HFFc6 (cell line): Measurements from ENCODE around the gene TUBA4B. TPM values are rescaled to one million over a fixed set of nuclear protein-coding genes. Genes with fewer than 3 reads are reported as not detected.

ENCODE experiments used
- DNase-seq: peaks from one replicate; pipeline ENCODE4 v3.0.0-alpha.2; 2018
- H3K27ac Mint-ChIP-seq: 2 replicates; pipeline ENCODE4 v1.8.0; 2020; ENCODE audit warnings: mild to moderate bottlenecking, mixed read lengths
- H3K27me3 Mint-ChIP-seq: 2 replicates; pipeline ENCODE4 v1.8.0; 2021; ENCODE audit warnings: mild to moderate bottlenecking, moderate library complexity, mixed read lengths; ENCODE audit not compliant: insufficient read depth
- H3K36me3 Mint-ChIP-seq: 2 replicates; pipeline ENCODE4 v1.8.0; 2021; ENCODE audit warnings: low read depth, mixed read lengths
- H3K4me1 Mint-ChIP-seq: 2 replicates; pipeline ENCODE4 v1.8.0; 2020; ENCODE audit warnings: low read depth, mixed read lengths
- H3K4me3 Mint-ChIP-seq: 2 replicates; pipeline ENCODE4 v1.8.0; 2020; ENCODE audit warnings: mild to moderate bottlenecking, moderate library complexity, mixed read lengths
- H3K9me3 Mint-ChIP-seq: 2 replicates; pipeline ENCODE4 v1.8.0; 2020; ENCODE audit warnings: mild to moderate bottlenecking, mixed read lengths
- CTCF ChIP-seq: fragments of 200-600 bp; sonication (generic); IDR thresholded peaks from 2 replicates; pipeline ENCODE4 v1.5.0; 2021; ENCODE audit warnings: antibody characterized with exemption, mild to moderate bottlenecking
- total RNA-seq, 6 experiments: library from RNA; stranded (reverse); fragmentation: NEBNext Ultra II Directional; extraction: Animal tissue kit (Norgen Biotek cat#: 25700); gene quantifications; 2 replicates in 1 of 6; 3 replicates in 5 of 6; pipeline ENCODE4 v1.2.3, GENCODE V29; 2021

Gene TUBA4B
- total RNA-seq, 6 experiments from 2014 or later: not detected

DNA sequence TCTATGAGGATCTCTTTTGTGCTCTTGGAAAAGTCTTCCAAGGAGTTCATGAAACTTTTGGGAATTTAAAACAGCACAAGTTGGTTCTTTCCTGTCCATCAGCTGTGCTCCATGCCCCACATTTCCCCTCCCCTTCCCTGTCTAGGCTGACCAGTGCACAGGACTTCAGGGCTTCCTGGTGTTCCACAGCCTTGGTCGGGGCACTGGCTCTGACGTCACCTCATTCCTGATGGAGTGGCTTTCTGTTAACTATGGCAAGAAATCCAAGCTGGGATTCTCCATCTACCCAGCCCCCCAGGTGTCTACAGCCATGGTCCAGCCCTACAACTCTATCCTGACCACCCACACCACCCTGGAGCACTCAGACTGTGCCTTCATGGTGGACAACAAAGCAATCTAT is 18.0 kb downstream of the TUBA4B start:
- Mint-ChIP-seq H3K4me1 (peaks cover 31% of the 10 kb centered on the region), H3K4me3 (no peak overlapping the region), H3K9me3 (no peaks in the 10 kb centered on the region), H3K27me3 (peaks cover 9% of the 10 kb centered on the region), H3K27ac (no peak overlapping the region), H3K36me3 (no peaks in the 10 kb centered on the region)
- DNase-seq: no peak
- no peak for TF ChIP-seq CTCF

DNA sequence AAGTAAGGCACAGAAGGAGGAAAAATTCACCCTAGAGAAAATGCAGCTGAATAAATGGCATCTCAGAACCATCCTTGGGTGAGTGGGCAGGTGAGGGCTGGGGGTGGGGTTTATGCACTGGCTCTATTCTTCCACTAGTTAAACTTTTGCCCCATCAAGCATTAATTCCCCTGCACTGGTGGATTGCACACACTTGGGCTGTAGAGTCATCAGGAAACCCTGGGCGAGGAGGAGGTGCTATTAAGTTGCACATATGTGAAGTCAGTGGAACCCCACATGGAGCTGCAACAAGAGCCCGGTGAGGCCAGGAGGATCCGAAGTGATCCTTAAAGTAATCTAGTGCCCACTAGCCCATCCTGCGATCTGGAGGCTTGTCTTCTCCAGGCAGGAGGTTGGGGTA is 19.3 kb downstream of the TUBA4B start:
- no peak for TF ChIP-seq CTCF
- Mint-ChIP-seq H3K9me3 (no peaks in the 10 kb centered on the region), H3K27ac (no peak overlapping the region), H3K4me1 (peaks cover 34% of the 10 kb centered on the region), H3K4me3 (no peak overlapping the region), H3K36me3 (no peaks in the 10 kb centered on the region), H3K27me3 (peaks cover 3% of the 10 kb centered on the region)
- DNase-seq: no peak

GRCh38 chr2:219272995-219273394 is 20.0 kb downstream of the TUBA4B start:
- peaks cover 40% of the 10 kb centered on the region for H3K4me1 Mint-ChIP-seq
- peaks cover 3% of the 10 kb centered on the region for H3K27me3 Mint-ChIP-seq
- no peaks in the 10 kb centered on the region for H3K9me3 Mint-ChIP-seq
- peak; percentile 16 for DNase-seq
- TF ChIP-seq CTCF: no peak
- no peaks in the 10 kb centered on the region for H3K36me3 Mint-ChIP-seq
- no peak overlapping the region for H3K27ac Mint-ChIP-seq
- H3K4me3 Mint-ChIP-seq: no peak overlapping the region

DNA sequence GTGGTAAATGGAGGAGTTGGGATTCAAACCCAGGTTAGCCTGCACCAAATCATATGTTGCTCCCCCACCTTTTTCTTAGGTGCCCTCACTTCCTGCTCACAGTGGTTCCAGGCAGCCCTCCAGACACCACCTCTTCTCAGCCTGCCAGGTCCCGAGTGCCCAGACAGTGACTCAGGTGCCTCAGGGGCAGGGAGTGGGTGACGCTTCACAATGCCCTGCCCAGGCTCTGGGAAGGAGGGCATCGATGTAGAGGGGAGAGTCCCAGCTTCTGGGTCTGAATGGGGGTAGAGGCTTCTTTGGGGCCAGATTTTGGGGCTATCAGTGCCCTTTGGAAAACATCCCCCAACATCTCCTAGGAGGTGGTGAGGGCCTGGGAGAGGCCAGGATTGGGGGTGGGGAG is 20.9 kb downstream of the TUBA4B start:
- Mint-ChIP-seq H3K4me1 (peaks cover 50% of the 10 kb centered on the region), H3K4me3 (peak overlapping the region; percentile 22; the same call in 1 of the 2 replicates), H3K9me3 (no peaks in the 10 kb centered on the region), H3K27ac (peak overlapping the region; percentile 92), H3K36me3 (no peaks in the 10 kb centered on the region), H3K27me3 (peaks cover 4% of the 10 kb centered on the region)
- peak; percentile 51 for DNase-seq
- no peak for TF ChIP-seq CTCF

GRCh38 chr2:219274361-219274921 is 21.4 kb downstream of the TUBA4B start:
- no peaks in the 10 kb centered on the region for H3K9me3 Mint-ChIP-seq
- peaks cover 4% of the 10 kb centered on the region for H3K27me3 Mint-ChIP-seq
- peak overlapping the region; percentile 92 for H3K27ac Mint-ChIP-seq
- no peaks in the 10 kb centered on the region for H3K36me3 Mint-ChIP-seq
- peak; percentile 87 for DNase-seq
- TF ChIP-seq CTCF: no peak
- H3K4me1 Mint-ChIP-seq: peaks cover 51% of the 10 kb centered on the region
- H3K4me3 Mint-ChIP-seq: peak overlapping the region; percentile 77
